GM23338 (cell line): ENCODE data around the gene FCER2. TPM values are rescaled to one million over a fixed set of nuclear protein-coding genes. Genes with fewer than 3 reads are reported as not detected.

Experiments
- ATAC-seq: fragments of 200-7000 bp; cut with Tn5 transposase; 3 replicates; pipeline ENCODE4 v1.9.1; 2020
- DNase-seq: peaks from one replicate; pipeline ENCODE4 v3.0.0-alpha.2; 2015; ENCODE audit warnings: low spot score
- H2AFZ ChIP-seq: fragments of 200-600 bp; sonication (generic); 2 replicates; pipeline ENCODE4 v1.8.0; 2016; ENCODE audit warnings: antibody characterized with exemption, mild to moderate bottlenecking, moderate library complexity
- H3F3A ChIP-seq: fragments of 200-600 bp; sonication (generic); replicated peaks from 2 replicates; pipeline ENCODE4 v1.8.0; 2017; ENCODE audit warnings: antibody characterized with exemption, mixed run types, low read depth
- H3K27ac ChIP-seq: fragments of 200-600 bp; sonication (generic); 2 replicates; pipeline ENCODE4 v1.6.1; 2016; ENCODE audit warnings: low read depth
- H3K27me3 ChIP-seq: fragments of 200-600 bp; sonication (generic); 2 replicates; pipeline ENCODE4 v1.8.0; 2016; ENCODE audit warnings: mild to moderate bottlenecking, mixed run types, moderate library complexity; ENCODE audit not compliant: insufficient read depth
- H3K36me3 ChIP-seq: fragments of 200-600 bp; sonication (generic); 2 replicates; pipeline ENCODE4 v1.8.0; 2016; ENCODE audit warnings: mild to moderate bottlenecking; ENCODE audit not compliant: insufficient read depth
- H3K4me1 ChIP-seq: fragments of 200-600 bp; sonication (generic); 2 replicates; pipeline ENCODE4 v1.8.0; 2016; ENCODE audit warnings: mild to moderate bottlenecking, moderate library complexity; ENCODE audit not compliant: insufficient read depth
- H3K4me2 ChIP-seq: fragments of 200-600 bp; sonication (generic); 2 replicates; pipeline ENCODE4 v1.7.1; 2017; ENCODE audit warnings: mixed run types
- H3K4me3 ChIP-seq: fragments of 200-600 bp; sonication (generic); 2 replicates; pipeline ENCODE4 v1.6.1; 2016; ENCODE audit warnings: mixed run types
- H3K79me2 ChIP-seq: fragments of 200-600 bp; sonication (generic); replicated peaks from 2 replicates; pipeline ENCODE4 v1.8.0; 2017; ENCODE audit warnings: mild to moderate bottlenecking; ENCODE audit not compliant: insufficient read depth
- H3K9me2 ChIP-seq: fragments of 200-600 bp; sonication (generic); 2 replicates; pipeline ENCODE4 v1.8.0; 2017; ENCODE audit not compliant: insufficient read depth
- H4K20me1 ChIP-seq: fragments of 200-600 bp; sonication (generic); replicated peaks from 2 replicates; pipeline ENCODE4 v1.8.0; 2017; ENCODE audit warnings: mild to moderate bottlenecking; ENCODE audit not compliant: insufficient read depth
- H3K27ac Mint-ChIP-seq: 2 replicates; pipeline ENCODE4 v1.8.0; 2020; ENCODE audit warnings: inconsistent platforms, mild to moderate bottlenecking, moderate library complexity, mixed read lengths
- H3K27me3 Mint-ChIP-seq: 3 replicates; pipeline ENCODE4 v1.8.0; 2022; ENCODE audit warnings: low read depth, mild to moderate bottlenecking, moderate library complexity, mixed read lengths, inconsistent platforms; ENCODE audit not compliant: insufficient read depth, poor library complexity
- H3K36me3 Mint-ChIP-seq: 3 replicates; pipeline ENCODE4 v1.8.0; 2021; ENCODE audit warnings: low read depth, mild to moderate bottlenecking, inconsistent platforms, moderate library complexity, mixed read lengths
- H3K4me1 Mint-ChIP-seq: 3 replicates; pipeline ENCODE4 v1.8.0; 2020; ENCODE audit warnings: mild to moderate bottlenecking, inconsistent platforms, mixed read lengths
- H3K4me3 Mint-ChIP-seq: 3 replicates; pipeline ENCODE4 v1.8.0; 2021; ENCODE audit warnings: moderate library complexity, mild to moderate bottlenecking, inconsistent platforms, mixed read lengths
- H3K9me3 Mint-ChIP-seq: 3 replicates; pipeline ENCODE4 v1.8.0; 2020; ENCODE audit warnings: moderate library complexity, mild to moderate bottlenecking, inconsistent platforms, mixed read lengths
- ETS1 ChIP-seq: IDR thresholded peaks from 2 replicates; pipeline ENCODE4 v1.6.1; 2016; ENCODE audit warnings: antibody characterized with exemption
- EZH2 ChIP-seq: fragments of 200-600 bp; sonication (generic); IDR thresholded peaks from one replicate; pipeline ENCODE4 v1.8.0; 2017; ENCODE audit warnings: antibody characterized with exemption, mild to moderate bottlenecking, low read depth; ENCODE audit not compliant: unreplicated experiment
- EZH2phosphoT487 ChIP-seq: fragments of 200-600 bp; sonication (generic); IDR thresholded peaks from one replicate; pipeline ENCODE4 v1.8.1; 2018; ENCODE audit warnings: antibody characterized with exemption; ENCODE audit not compliant: unreplicated experiment
- NANOG ChIP-seq: IDR thresholded peaks from 2 replicates; pipeline ENCODE4 v1.6.1; 2016; ENCODE audit warnings: antibody characterized with exemption, borderline replicate concordance
- ZNF114 ChIP-seq: fragments of 250-450 bp; sonication (Bioruptor Pico); IDR thresholded peaks from 2 replicates; pipeline ENCODE4 v1.5.0; 2020; ENCODE audit warnings: mild to moderate bottlenecking, moderate library complexity
- polyA plus RNA-seq: library from polyadenylated mRNA; unstranded; fragments of >200 nt; fragmentation: Nextera tagmentation; extraction: Ambion mirVana; gene quantifications from 2 replicates; pipeline ENCODE4 v1.2.1, GENCODE V29; 2016
- total RNA-seq: library from RNA; depleted of rRNA; stranded (reverse); fragments of >200 nt; shearing (Covaris generic); gene quantifications from 2 replicates; pipeline ENCODE4 v1.2.3, GENCODE V29; 2014
- TF ChIP-seq, protein P1 (sequence below): fragments of 250-450 bp; sonication (Bioruptor Pico); IDR thresholded peaks from 2 replicates; pipeline ENCODE4 v1.5.0; 2020; ENCODE audit warnings: mild to moderate bottlenecking, moderate library complexity

The FCER2 gene
- total and polyA plus RNA-seq, 2 experiments from 2014 or later = 0.29 TPM; not detected in 1

DNA sequence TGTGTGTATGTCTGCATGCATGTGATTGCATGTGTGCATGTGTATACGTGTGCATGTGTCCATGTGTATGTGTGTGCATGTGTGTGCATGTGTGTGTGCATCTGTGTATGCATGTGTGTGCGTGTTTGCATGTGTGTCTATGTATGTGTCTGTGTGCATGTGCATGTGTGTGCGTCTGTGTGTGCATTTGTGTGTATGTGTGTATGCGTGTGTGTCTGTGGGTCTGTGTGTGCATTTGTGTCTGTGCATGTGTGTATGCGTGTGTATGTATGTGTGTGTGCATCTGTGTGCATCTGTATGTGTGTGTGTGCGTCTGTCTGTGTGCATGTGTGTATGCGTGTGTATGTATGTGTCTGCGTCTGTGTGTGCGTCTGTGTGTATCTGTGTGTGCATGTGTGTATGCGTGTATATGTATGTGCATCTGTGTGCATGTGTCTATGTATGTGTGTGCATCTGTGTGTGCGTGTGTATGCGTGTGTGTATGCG lies 62.0 kb downstream of the FCER2 start (continued):
- TF ChIP-seq, protein P1, sequence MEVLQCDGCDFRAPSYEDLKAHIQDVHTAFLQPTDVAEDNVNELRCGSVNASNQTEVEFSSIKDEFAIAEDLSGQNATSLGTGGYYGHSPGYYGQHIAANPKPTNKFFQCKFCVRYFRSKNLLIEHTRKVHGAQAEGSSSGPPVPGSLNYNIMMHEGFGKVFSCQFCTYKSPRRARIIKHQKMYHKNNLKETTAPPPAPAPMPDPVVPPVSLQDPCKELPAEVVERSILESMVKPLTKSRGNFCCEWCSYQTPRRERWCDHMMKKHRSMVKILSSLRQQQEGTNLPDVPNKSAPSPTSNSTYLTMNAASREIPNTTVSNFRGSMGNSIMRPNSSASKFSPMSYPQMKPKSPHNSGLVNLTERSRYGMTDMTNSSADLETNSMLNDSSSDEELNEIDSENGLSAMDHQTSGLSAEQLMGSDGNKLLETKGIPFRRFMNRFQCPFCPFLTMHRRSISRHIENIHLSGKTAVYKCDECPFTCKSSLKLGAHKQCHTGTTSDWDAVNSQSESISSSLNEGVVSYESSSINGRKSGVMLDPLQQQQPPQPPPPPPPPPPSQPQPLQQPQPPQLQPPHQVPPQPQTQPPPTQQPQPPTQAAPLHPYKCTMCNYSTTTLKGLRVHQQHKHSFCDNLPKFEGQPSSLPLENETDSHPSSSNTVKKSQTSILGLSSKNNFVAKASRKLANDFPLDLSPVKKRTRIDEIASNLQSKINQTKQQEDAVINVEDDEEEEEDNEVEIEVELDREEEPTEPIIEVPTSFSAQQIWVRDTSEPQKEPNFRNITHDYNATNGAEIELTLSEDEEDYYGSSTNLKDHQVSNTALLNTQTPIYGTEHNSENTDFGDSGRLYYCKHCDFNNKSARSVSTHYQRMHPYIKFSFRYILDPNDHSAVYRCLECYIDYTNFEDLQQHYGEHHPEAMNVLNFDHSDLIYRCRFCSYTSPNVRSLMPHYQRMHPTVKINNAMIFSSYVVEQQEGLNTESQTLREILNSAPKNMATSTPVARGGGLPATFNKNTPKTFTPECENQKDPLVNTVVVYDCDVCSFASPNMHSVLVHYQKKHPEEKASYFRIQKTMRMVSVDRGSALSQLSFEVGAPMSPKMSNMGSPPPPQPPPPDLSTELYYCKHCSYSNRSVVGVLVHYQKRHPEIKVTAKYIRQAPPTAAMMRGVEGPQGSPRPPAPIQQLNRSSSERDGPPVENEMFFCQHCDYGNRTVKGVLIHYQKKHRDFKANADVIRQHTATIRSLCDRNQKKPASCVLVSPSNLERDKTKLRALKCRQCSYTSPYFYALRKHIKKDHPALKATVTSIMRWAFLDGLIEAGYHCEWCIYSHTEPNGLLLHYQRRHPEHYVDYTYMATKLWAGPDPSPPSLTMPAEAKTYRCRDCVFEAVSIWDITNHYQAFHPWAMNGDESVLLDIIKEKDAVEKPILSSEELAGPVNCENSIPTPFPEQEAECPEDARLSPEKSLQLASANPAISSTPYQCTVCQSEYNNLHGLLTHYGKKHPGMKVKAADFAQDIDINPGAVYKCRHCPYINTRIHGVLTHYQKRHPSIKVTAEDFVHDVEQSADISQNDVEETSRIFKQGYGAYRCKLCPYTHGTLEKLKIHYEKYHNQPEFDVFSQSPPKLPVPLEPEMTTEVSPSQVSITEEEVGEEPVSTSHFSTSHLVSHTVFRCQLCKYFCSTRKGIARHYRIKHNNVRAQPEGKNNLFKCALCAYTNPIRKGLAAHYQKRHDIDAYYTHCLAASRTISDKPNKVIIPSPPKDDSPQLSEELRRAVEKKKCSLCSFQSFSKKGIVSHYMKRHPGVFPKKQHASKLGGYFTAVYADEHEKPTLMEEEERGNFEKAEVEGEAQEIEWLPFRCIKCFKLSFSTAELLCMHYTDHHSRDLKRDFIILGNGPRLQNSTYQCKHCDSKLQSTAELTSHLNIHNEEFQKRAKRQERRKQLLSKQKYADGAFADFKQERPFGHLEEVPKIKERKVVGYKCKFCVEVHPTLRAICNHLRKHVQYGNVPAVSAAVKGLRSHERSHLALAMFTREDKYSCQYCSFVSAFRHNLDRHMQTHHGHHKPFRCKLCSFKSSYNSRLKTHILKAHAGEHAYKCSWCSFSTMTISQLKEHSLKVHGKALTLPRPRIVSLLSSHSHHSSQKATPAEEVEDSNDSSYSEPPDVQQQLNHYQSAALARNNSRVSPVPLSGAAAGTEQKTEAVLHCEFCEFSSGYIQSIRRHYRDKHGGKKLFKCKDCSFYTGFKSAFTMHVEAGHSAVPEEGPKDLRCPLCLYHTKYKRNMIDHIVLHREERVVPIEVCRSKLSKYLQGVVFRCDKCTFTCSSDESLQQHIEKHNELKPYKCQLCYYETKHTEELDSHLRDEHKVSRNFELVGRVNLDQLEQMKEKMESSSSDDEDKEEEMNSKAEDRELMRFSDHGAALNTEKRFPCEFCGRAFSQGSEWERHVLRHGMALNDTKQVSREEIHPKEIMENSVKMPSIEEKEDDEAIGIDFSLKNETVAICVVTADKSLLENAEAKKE (CRISPR knock-in tag) = no peak
- TF ChIP-seq EZH2phosphoT487 (no peak), ETS1 (no peak), ZNF114 (CRISPR knock-in tag) (no peak), EZH2 (no peak)

DNA sequence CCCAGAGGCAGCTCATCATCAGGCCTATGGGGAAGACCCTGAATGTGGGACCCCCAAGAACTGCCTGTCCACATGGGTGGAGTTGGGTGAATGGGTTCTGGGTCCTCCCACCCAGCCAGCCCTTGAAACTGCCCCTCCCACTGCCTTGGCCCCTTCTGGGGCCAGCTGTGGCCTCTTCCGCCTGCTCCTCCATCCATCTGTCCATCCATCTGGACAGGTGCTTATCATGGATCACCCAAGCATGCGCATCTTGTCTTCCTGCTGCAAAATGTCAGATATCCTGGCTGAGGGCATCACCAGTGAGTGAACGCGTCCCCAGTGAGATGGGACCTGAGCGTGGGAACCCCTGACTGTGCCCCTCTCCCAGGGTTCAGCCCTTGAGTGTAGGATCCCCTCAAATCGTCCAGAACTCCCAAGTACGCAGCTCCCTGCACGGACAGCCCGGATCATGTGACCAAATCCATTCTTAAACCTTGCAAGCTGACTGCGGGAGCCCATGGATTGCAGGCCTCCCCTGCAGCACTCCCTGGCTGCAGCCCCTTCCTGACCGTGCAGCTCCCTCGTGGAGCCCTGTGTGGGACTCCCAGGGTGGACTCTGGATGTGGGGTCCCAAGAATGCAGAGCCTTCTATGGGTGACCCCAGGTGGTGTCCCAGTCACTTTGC lies 63.0 kb downstream of the FCER2 start:
- Histone ChIP-seq H4K20me1 (no peaks in the 10 kb centered on the region; the same call in 1 of the 2 replicates), H3F3A (peaks cover 9% of the 10 kb centered on the region), H3K27me3 (peaks cover 24% of the 10 kb centered on the region), H3K4me3 (no peak overlapping the region), H3K27ac (no peak overlapping the region), H2AFZ (no peak overlapping the region), H3K79me2 (no peaks in the 10 kb centered on the region), H3K36me3 (no peaks in the 10 kb centered on the region), H3K4me1 (no peaks in the 10 kb centered on the region), H3K9me2 (no peaks in the 10 kb centered on the region), H3K4me2 (no peak overlapping the region)
- no peak for ATAC-seq
- Mint-ChIP-seq H3K27me3 (peaks cover 26% of the 10 kb centered on the region), H3K36me3 (no peaks in the 10 kb centered on the region), H3K9me3 (no peaks in the 10 kb centered on the region; the same call in 2 of the 3 replicates), H3K27ac (no peak overlapping the region), H3K4me1 (no peaks in the 10 kb centered on the region; the same call in 2 of the 3 replicates), H3K4me3 (no peak overlapping the region)
- no peak for DNase-seq
- TF ChIP-seq NANOG (no peak), ETS1 (no peak)
